ENCODE data around the gene MVB12B. TPM values are rescaled to one million over a fixed set of nuclear protein-coding genes. Genes with fewer than 3 reads are reported as not detected.
"Not testable (repeated sequence)": the region's sequence is repeated elsewhere in the genome, so short reads cannot be mapped to it uniquely, and the experiment has no call there.

Gene MVB12B
- total and polyA plus RNA-seq, 2 donors = 12.2 to 13.5 TPM

DNA sequence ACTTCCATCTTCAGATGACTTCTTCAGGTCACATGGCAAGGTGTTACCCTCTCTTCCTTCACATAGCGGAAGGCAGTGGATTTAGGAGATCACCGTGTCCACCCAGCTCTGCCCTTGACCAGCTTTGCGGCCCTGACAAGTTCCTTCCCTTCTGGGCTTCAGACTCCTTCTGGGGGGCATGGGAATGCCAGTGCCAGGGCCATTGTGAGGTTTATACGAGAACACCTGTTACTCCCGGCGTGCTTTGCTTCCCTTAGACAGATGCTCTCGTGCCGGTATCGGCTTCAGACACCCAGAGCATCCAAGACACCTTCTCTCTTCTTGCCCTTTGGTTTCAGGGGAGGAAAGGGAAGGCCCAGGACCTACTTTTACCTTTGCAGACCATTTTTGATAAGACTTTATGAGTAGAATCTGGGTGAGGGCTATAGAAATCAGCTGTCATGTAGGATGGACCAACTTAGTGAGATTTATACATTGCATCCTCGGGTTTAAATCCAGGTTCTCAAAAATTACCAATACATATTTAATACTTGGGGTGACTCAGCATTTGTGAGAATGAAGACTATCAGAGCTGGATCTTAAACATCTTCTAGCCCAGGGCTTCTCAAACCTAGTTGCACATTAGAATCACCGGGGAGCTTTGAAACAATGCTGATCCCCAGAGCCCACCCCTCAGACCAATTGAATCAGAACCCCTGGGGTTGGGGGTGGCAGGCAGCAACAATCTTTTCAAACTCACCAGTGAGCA lies 138.2 kb downstream of the MVB12B start:
- 96% methylated on average over 11 of the region's 11 CpGs for WGBS
- DNase-seq (ENCODE audit: extremely low spot score) = no peak
- H3K4me1 ChIP-seq (ENCODE audit: insufficient read depth) = no peaks in the 10 kb centered on the region
- H3K4me3 ChIP-seq (ENCODE audit: low read depth, low read length) = no peak overlapping the region
- H3K36me3 ChIP-seq (ENCODE audit: insufficient read depth) = no peaks in the 10 kb centered on the region
- no peak overlapping the region for H3K27ac ChIP-seq (ENCODE audit: low read depth)

DNA sequence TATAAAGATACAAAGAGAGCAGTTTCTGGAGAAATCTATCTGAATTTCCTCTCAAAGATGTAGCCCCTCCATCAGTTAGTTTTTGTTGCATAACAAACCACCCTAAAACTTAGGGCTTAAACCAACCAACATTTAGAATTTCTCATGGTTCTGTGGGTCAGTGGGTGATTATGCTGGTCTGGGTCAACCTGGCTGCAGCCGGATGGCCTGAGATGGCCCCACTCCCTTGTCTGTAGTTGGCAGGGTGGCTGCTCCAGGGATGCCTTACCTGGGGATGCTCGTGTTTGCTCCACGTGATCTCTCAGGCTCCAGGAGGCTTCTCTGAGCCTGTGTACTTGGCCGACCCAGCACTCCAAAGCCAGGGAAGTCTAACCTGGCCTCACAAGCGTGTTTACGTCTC lies 139.3 kb downstream of the MVB12B start:
- Histone ChIP-seq H3K4me1 (ENCODE audit: insufficient read depth) (no peaks in the 10 kb centered on the region), H3K27ac (ENCODE audit: low read depth) (no peak overlapping the region)
- no peak for DNase-seq (ENCODE audit: extremely low spot score)

DNA sequence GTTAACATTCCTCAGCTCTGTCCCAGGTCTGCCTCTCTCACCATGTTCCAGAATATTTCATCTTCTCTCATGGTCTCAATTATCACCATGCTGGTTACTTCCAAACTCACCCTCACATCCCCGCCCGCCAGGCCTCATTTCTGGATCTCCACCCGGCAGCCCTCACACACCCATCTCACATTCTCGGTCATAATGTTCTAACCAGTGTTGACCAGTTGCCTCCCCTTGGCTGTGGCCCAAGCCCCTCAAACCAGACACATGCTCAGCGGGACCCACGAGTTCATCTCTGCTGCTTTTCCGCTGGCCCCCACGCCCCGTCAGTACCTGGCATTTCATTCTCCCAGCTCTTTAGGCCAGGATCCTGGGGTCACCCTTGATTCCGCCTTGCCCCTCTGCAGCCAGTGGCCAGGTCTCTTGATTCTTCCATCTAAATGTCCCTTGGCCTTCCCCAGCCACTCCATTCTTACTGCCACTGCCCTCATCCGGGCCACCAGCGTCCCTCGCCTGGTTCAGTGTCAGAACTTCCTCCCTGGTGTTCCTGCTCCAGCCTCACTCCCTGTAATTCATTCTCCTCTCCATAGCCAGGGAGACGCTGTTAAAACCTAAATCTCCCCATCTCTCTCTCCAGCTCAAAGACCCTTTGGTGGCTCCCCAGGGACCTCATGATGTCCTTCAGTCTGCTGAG lies 141.7 kb downstream of the MVB12B start:
- DNase-seq (ENCODE audit: extremely low spot score) = no peak
- 88% methylated on average over 14 of the region's 14 CpGs for WGBS
- Histone ChIP-seq H3K27ac (ENCODE audit: low read depth) (no peak overlapping the region), H3K36me3 (ENCODE audit: insufficient read depth) (no peaks in the 10 kb centered on the region), H3K4me1 (ENCODE audit: insufficient read depth) (no peaks in the 10 kb centered on the region), H3K4me3 (ENCODE audit: low read depth, low read length) (no peak overlapping the region)

More for the DNA sequence above, 139.3 kb downstream of the MVB12B start:
- H3K36me3 ChIP-seq (ENCODE audit: insufficient read depth) = no peaks in the 10 kb centered on the region
- WGBS = 98% methylated on average over 6 of the region's 6 CpGs
- no peak overlapping the region for H3K4me3 ChIP-seq (ENCODE audit: low read depth, low read length)

DNA sequence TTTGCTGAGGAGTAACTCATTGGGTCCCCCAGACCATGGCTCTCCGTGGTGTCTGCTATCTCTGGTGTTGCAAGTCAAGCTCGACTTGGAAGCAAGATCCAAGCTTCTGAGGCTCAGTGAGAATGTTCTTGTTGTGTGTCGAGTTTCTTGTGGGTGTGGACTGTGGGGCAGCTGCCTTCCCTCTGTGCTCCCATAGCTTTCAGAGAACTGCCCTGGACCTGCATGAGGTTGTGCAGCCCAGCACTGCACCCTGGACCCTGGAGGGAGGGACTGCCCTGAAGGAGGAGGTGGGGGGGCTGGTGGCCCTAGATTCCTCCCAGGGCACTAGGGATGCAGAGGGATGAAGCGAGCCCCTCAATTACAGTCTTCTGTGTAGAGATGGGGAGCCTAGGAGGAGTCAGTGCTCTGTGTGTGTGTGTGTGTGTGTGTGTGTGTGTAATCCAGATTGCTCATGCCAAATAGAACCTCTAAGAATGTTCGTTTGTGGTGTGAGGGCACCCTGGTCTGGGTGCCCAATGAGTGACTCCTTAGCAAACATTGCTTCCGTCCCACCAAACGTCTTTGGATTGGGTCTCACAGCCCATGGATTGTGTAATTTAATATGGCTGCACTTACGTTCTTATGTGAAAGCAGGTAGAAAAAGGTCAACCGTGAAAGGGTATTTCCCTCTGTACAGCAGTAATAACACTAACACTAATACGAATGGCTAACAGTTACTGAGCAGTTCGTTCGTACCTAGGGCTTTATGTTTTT lies 143.8 kb downstream of the MVB12B start:
- Histone ChIP-seq H3K4me3 (ENCODE audit: low read depth, low read length) (no peak overlapping the region), H3K4me1 (ENCODE audit: insufficient read depth) (no peaks in the 10 kb centered on the region), H3K27ac (ENCODE audit: low read depth) (no peak overlapping the region), H3K36me3 (ENCODE audit: insufficient read depth) (no peaks in the 10 kb centered on the region)
- DNase-seq (ENCODE audit: extremely low spot score) = no peak
- 82% methylated on average over 12 of the region's 12 CpGs for WGBS

GRCh38 chr9:126471084-126471624 lies 144.5 kb downstream of the MVB12B start:
- Histone ChIP-seq H3K4me1 (ENCODE audit: insufficient read depth) (no peaks in the 10 kb centered on the region), H3K27ac (ENCODE audit: low read depth) (no peak overlapping the region), H3K36me3 (ENCODE audit: insufficient read depth) (no peaks in the 10 kb centered on the region), H3K4me3 (ENCODE audit: low read depth, low read length) (no peak overlapping the region)
- no peak for DNase-seq (ENCODE audit: extremely low spot score)
- WGBS = 74% methylated on average over 17 of the region's 17 CpGs

DNA sequence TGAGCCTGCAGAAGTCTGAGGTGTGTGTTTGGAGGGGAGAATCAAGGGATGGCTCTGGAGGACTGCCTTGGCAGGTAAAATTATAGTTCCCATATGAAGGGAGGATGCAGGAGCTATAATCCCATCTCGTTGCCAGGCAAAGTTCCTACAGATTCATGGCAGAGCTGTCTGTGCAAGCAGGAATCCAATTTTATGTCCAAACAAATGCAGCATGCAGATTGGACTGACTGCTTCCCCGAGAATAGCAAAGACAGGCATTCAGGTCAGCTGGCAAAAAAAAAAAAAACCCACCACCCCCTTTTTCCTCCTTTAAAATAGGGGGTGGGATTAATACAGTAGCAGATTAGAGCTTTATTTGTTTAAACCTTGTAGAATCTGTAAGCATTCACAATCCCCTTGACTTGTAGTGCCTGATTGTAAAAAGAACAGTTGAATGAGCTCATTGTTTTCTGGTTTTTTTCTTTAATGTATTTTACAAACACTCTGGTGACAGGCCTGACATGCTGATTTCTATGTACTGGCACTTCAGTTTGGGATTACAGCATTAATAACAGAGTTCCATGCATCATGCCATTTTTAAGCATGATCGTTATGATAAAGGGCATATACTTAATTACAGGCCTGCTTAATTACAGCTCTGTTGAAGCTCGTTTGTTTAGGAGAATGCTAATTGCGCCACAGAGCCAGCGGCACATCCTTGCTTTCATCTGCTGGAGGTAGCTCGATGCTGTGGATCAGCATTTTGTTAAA lies 145.7 kb downstream of the MVB12B start:
- no peak for DNase-seq (ENCODE audit: extremely low spot score)
- H3K27ac ChIP-seq (ENCODE audit: low read depth) = no peak overlapping the region
- H3K36me3 ChIP-seq (ENCODE audit: insufficient read depth) = no peaks in the 10 kb centered on the region
- H3K4me1 ChIP-seq (ENCODE audit: insufficient read depth) = no peaks in the 10 kb centered on the region
- no peak overlapping the region for H3K4me3 ChIP-seq (ENCODE audit: low read depth, low read length)
- 76% methylated on average over 7 of the region's 7 CpGs for WGBS

DNA sequence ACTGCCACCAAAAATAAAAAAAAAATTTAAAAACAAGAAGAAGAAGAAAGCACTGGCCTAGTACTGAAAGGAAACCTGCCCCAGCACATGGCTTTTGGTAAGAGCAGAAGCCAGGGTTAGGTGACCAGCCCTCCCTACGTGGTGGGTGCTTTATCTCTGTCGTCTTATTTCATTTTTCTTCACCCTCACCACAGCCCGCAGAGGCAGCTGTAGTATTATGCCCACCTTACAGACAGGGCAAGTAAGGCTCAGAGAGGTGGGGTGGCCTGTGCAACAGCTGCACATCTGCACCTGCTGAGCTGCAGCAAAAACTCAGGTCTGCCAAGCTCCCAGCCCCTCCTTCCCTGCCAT lies 146.3 kb downstream of the MVB12B start:
- Histone ChIP-seq H3K4me3 (ENCODE audit: low read depth, low read length) (no peak overlapping the region), H3K36me3 (ENCODE audit: insufficient read depth) (no peaks in the 10 kb centered on the region), H3K4me1 (ENCODE audit: insufficient read depth) (no peaks in the 10 kb centered on the region), H3K27ac (ENCODE audit: low read depth) (no peak overlapping the region)
- no peak for DNase-seq (ENCODE audit: extremely low spot score)
- WGBS = 86% methylated on average over 3 of the region's 3 CpGs

DNA sequence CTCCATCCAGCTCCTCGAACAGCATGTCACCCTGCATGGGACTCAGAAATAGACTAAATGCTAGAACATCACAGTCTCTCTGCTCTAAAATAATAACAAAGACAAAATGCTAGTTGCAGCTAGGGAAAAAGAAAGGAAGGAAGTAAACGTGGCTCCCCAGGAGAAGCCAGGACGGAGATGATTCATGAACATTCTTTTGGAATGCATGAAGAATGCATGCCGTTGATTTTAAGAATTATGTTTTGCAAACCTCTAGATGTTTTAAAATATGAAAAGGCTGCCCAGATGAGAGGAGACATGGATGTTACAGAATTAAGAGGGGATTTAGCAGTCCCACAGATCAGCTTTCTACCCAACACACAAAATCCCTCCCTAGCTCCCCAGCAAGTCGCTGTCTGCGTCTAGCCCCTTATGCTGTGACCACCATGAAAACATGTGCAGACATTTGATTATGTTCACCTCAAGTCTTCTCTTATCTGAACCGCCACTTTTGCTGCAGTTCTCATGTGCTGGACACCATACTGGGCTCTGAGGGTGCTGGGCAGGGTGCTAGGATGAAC lies 147.7 kb downstream of the MVB12B start:
- no peak for DNase-seq (ENCODE audit: extremely low spot score)
- 58% methylated on average over 7 of the region's 7 CpGs for WGBS
- Histone ChIP-seq H3K4me3 (ENCODE audit: low read depth, low read length) (no peak overlapping the region), H3K4me1 (ENCODE audit: insufficient read depth) (no peaks in the 10 kb centered on the region), H3K27ac (ENCODE audit: low read depth) (no peak overlapping the region), H3K36me3 (ENCODE audit: insufficient read depth) (no peaks in the 10 kb centered on the region)

DNA sequence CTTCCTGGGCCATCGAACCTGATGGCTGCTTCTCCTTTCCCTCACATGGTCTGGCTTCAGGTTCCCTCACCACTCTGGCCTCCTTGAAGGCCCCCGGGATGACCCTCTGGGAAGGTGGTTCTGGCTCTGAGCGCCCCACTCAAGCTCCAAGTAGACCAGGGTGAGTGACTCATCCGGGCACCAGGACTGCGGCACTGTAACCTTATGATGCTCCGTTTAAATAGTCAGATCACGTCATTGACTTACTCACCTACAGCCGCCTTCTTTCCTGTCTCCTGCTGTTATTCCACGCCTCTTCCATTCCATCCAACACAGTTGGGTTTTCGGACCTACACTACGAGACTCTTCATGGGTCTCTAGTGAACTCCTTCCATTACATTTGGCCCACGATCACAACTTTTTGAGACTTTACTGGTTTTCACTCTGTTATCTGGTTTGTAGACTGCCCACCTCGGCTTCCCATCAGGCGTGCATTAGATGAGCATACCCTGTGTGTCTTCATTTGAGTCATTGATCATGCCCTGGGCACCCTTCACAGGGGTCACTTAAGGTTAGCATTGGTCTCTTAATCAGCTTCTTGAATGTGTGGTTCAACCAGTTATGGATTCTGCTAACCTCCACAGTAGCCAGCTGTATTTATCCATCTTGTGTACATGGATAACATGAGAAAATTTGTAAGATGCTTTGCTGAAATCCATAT lies 148.3 kb downstream of the MVB12B start:
- Histone ChIP-seq H3K4me1 (ENCODE audit: insufficient read depth) (no peaks in the 10 kb centered on the region), H3K36me3 (ENCODE audit: insufficient read depth) (no peaks in the 10 kb centered on the region), H3K27ac (ENCODE audit: low read depth) (no peak overlapping the region), H3K4me3 (ENCODE audit: low read depth, low read length) (no peak overlapping the region)
- WGBS = 97% methylated on average over 14 of the region's 14 CpGs
- no peak for DNase-seq (ENCODE audit: extremely low spot score)

DNA sequence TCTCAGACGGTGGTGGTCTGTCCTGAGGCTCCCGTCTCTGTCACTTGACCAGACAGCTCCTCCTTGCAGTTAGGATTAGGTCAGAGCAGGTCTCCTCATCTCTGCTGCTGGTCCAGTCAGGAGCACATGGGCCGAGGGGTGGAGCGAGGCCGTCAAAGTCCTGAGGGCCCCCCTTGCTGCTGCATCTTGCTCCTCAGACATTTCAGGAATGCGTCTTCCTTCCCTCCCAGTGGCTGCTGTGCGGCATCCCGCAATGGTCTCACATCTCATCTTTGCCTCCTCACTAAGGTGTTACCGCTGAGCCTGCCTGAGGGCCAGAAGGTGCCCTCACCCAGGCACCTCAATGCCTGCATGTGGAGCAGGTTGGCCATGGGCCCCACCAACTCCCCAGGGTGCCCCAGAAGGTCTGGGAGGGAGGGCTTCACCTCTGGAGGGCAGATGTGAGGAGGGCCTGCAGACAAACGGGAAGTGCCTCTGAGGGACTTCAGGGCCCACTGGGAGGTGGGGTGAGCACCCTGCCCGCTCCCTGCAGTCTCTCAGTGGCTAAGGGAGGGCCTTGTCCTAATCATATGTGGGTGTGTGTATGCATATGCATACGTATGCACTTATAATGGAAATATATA lies 149.4 kb downstream of the MVB12B start:
- WGBS = 92% methylated on average over 12 of the region's 12 CpGs
- no peak overlapping the region for H3K4me3 ChIP-seq (ENCODE audit: low read depth, low read length)
- H3K4me1 ChIP-seq (ENCODE audit: insufficient read depth) = no peaks in the 10 kb centered on the region
- no peak for DNase-seq (ENCODE audit: extremely low spot score)
- no peaks in the 10 kb centered on the region for H3K36me3 ChIP-seq (ENCODE audit: insufficient read depth)
- no peak overlapping the region for H3K27ac ChIP-seq (ENCODE audit: low read depth)

DNA sequence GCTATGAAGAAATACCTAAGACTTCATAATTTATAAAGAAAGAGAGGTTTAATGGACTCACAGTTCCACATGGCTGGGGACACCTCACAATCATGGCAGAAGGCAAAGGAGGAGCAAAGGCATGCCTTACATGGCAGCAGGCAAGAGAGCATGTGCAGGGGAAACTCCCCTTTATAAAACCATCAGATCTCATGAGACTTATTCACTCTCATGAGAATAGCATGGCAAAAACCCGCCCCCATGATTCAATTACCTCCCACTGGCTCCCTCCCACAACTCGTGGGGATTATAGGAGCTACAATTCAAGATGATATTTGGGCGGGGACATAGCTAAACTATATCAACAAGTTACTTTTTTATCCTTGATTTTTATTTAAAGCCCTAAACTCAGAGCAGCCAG lies 150.8 kb downstream of the MVB12B start:
- WGBS = 85% methylated on average over 3 of the region's 3 CpGs
- not testable (repeated sequence) for H3K4me3 ChIP-seq (ENCODE audit: low read depth, low read length)

GRCh38 chr9:126478216-126478981 lies 151.8 kb downstream of the MVB12B start:
- peaks cover 4% of the 10 kb centered on the region for H3K36me3 ChIP-seq (ENCODE audit: insufficient read depth)
- no peak overlapping the region for H3K4me3 ChIP-seq (ENCODE audit: low read depth, low read length)
- no peak for DNase-seq (ENCODE audit: extremely low spot score)
- H3K4me1 ChIP-seq (ENCODE audit: insufficient read depth) = no peaks in the 10 kb centered on the region
- no peak overlapping the region for H3K27ac ChIP-seq (ENCODE audit: low read depth)
- 95% methylated on average over 8 of the region's 8 CpGs for WGBS

More for the DNA sequence above, 150.8 kb downstream of the MVB12B start:
- not testable (repeated sequence) for DNase-seq (ENCODE audit: extremely low spot score); H3K36me3 ChIP-seq (ENCODE audit: insufficient read depth); H3K27ac ChIP-seq (ENCODE audit: low read depth); H3K4me1 ChIP-seq (ENCODE audit: insufficient read depth)

All from urinary bladder (tissue), 4 donors.